Ovary (tissue), 9 donors: ENCODE results near the gene TEX101. TPM values are rescaled to one million over a fixed set of nuclear protein-coding genes. Genes with fewer than 3 reads are reported as not detected.

Experiments
- DNase-seq, 5 donors: peaks; one replicate each; pipeline ENCODE4 v3.0.0-alpha.2; 2019 to 2020
- H3K27ac ChIP-seq, 2 donors: fragments of 200-600 bp; one replicate each; pipeline versions ENCODE4 v1.5.1 to v1.8.0; 2019 to 2022
- H3K27me3 ChIP-seq: fragments of 200-600 bp; one replicate; pipeline ENCODE4 v1.8.0; 2022
- H3K36me3 ChIP-seq: fragments of 200-600 bp; sonication (generic); one replicate; pipeline ENCODE4 v1.5.1; 2019
- H3K4me1 ChIP-seq: one replicate; pipeline ENCODE4 v1.8.1; 2013; ENCODE audit warnings: mild to moderate bottlenecking, moderate library complexity; ENCODE audit not compliant: insufficient read depth
- H3K4me3 ChIP-seq: fragments of 200-600 bp; sonication (generic); one replicate; pipeline ENCODE4 v1.5.1; 2017
- H3K9me3 ChIP-seq, 2 donors: fragments of 200-600 bp in 1 of 2; sonication (generic) in 1 of 2; one replicate each; pipeline versions ENCODE4 v1.5.1 to v1.8.1; 2013 to 2019; ENCODE audit warnings: mild to moderate bottlenecking in 1 of 2, moderate library complexity in 1 of 2
- CTCF ChIP-seq, 3 donors: fragments of 450-650 bp in 2 of 3; fragments of 200-600 bp in 1 of 3; IDR thresholded peaks; one replicate each; pipeline versions ENCODE4 v1.5.1 to v1.8.0; 2016 to 2022; ENCODE audit warnings: antibody characterized with exemption in 3 of 3, mild to moderate bottlenecking in 1 of 3
- EP300 ChIP-seq: sonication (generic); formaldehyde crosslinking; IDR thresholded peaks from one replicate; pipeline ENCODE4 v1.6.1; 2017; ENCODE audit warnings: antibody characterized with exemption
- POLR2A ChIP-seq: fragments of 450-650 bp; IDR thresholded peaks from one replicate; pipeline ENCODE4 v1.6.1; 2017; ENCODE audit warnings: antibody characterized with exemption, mild to moderate bottlenecking, moderate library complexity
- WGBS, 3 donors: extraction: QIAGEN DNeasy Blood & Tissue Kit in 1 of 3; methylation state at CpG; one replicate each; pipeline versions ENCODE4 v1.1.5 to v1.1.7; 2013 to 2017; 5-methylcytosine and 5-hydroxymethylcytosine counted together
- intact Hi-C, 4 donors: fragments of 100-400 bp; cut with DNase I; formaldehyde crosslinking; loops; one replicate each; pipeline versions ENCODE4 v1.11.0 to v1.15.1; 2022 to 2023
- polyA plus RNA-seq, 2 donors: library from polyadenylated mRNA; stranded (reverse); fragments of 200-250 nt in 1 of 2; fragments of 350-450 nt in 1 of 2; fragmentation: Illumina TruSeq in 1 of 2; extraction: RNeasy Lipid Tissue Mini Kit (QIAGEN cat#74804) in 1 of 2; gene quantifications; one replicate each; pipeline ENCODE4 v1.2.3, GENCODE V29; 2013 to 2014
- total RNA-seq, 7 donors: library from RNA; depleted of rRNA in 2 of 7; stranded (reverse); fragments of >200 nt in 2 of 7; fragmentation: NEBNext Ultra II Directional in 3 of 7; extraction: Animal tissue kit (Norgen Biotek cat#: 25700) in 3 of 7; gene quantifications; one replicate each; pipeline versions ENCODE4 v1.1.0 to v1.2.4, GENCODE V29; 2016 to 2023
- donor health status: DM: no; HTN: no; CAD: no; lungs with moderate emphysema.
- donor health status: DM: no; HTN: no; CAD: no.
- donor health status: Bipolar disorder and iron deficiency.
- donor health status: DM: yes; HTN: yes; CAD: no.
- donor health status: DM: no; HTN: no; CAD: no.
- donor health status: DM: yes; HTN: yes; CAD: no.

Gene TEX101
- total and polyA plus RNA-seq, 9 donors, result not detected

GRCh38 chr19:43409415-43409814, 5.3 kb upstream of the TEX101 start:
- 74 to 93% (median 89%) methylated on average over 1 of the region's 1 CpG for WGBS, 3 donors
- TF ChIP-seq POLR2A (no peak), CTCF (IDR thresholded peaks at IDR 0.05) (no peak), EP300 (no peak)
- H3K27me3 ChIP-seq, result no peaks in the 10 kb centered on the region

GRCh38 chr19:43412441-43412840, 2.2 kb upstream of the TEX101 start:
- WGBS, 3 donors, result 77 to 87% (median 83%) methylated on average over 6 of the region's 6 CpGs

More at GRCh38 chr19:43409415-43409814, 5.3 kb upstream of the TEX101 start:
- Histone ChIP-seq H3K36me3 (no peaks in the 10 kb centered on the region), H3K4me1 (no peaks in the 10 kb centered on the region), H3K27ac (no peak overlapping the region), H3K4me3 (no peak overlapping the region), H3K9me3 (no peaks in the 10 kb centered on the region)
- intact Hi-C loops, result no loop called here
- DNase-seq, result no peak

GRCh38 chr19:43416951-43417623, 2.4 kb downstream of the TEX101 start:
- H3K4me3 ChIP-seq, result no peak overlapping the region
- 53 to 69% (median 59%) methylated on average over 4 of the region's 4 CpGs for WGBS, 3 donors

More at GRCh38 chr19:43412441-43412840, 2.2 kb upstream of the TEX101 start:
- Histone ChIP-seq H3K36me3 (no peaks in the 10 kb centered on the region), H3K9me3 (no peaks in the 10 kb centered on the region), H3K27ac (no peak overlapping the region), H3K4me1 (no peaks in the 10 kb centered on the region), H3K4me3 (no peak overlapping the region), H3K27me3 (no peaks in the 10 kb centered on the region)
- intact Hi-C loops, result no loop called here
- no peak for DNase-seq
- TF ChIP-seq POLR2A, result no peak
- TF ChIP-seq CTCF (IDR thresholded peaks at IDR 0.05), result no peak
- no peak for TF ChIP-seq EP300

GRCh38 chr19:43420954-43421353, 6.3 kb downstream of the TEX101 start:
- no peaks in the 10 kb centered on the region for H3K9me3 ChIP-seq
- WGBS, 3 donors, result 73 to 77% (median 75%) methylated on average over 6 of the region's 6 CpGs
- no peak overlapping the region for H3K27ac ChIP-seq
- no peaks in the 10 kb centered on the region for H3K36me3 ChIP-seq
- TF ChIP-seq CTCF (IDR thresholded peaks at IDR 0.05) (no peak), EP300 (no peak), POLR2A (no peak)
- no peak for DNase-seq
- H3K4me1 ChIP-seq, result no peaks in the 10 kb centered on the region
- H3K27me3 ChIP-seq, result no peaks in the 10 kb centered on the region
- intact Hi-C loops, result no loop called here
- no peak overlapping the region for H3K4me3 ChIP-seq

More at GRCh38 chr19:43416951-43417623, 2.4 kb downstream of the TEX101 start:
- no peak for DNase-seq
- Histone ChIP-seq H3K27me3 (no peaks in the 10 kb centered on the region), H3K27ac (no peak overlapping the region), H3K4me1 (no peaks in the 10 kb centered on the region), H3K36me3 (no peaks in the 10 kb centered on the region), H3K9me3 (no peaks in the 10 kb centered on the region)
- intact Hi-C loops, result no loop called here
- TF ChIP-seq EP300 (no peak), POLR2A (no peak), CTCF (IDR thresholded peaks at IDR 0.05) (no peak)
